Measurements from ENCODE around the gene TMEM132C. TPM values are rescaled to one million over a fixed set of nuclear protein-coding genes. Genes with fewer than 3 reads are reported as not detected.

The TMEM132C gene
- total RNA-seq, 2 experiments from 2014 or later: not detected

DNA sequence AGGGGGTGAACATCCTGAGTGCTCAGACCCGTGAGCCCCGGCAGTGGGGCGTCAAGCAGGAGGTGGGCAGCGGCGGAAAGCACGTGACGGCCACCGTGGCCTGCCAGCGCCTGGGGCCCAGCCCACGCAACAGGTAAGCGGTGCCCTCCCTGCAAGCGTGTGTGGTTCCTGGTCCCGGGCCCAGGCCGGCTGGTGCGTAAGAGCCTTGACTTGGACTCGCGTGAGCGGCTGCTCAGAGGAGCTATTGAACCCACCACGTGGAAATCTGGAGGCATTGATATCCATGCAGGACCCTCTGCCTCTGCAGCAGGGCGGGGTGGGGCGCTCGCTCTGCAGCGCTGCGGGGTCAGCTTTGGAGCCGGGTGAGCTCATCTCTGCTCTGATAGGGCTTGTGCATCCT, 277.0 kb downstream of the TMEM132C start:
- TF ChIP-seq, protein P1, sequence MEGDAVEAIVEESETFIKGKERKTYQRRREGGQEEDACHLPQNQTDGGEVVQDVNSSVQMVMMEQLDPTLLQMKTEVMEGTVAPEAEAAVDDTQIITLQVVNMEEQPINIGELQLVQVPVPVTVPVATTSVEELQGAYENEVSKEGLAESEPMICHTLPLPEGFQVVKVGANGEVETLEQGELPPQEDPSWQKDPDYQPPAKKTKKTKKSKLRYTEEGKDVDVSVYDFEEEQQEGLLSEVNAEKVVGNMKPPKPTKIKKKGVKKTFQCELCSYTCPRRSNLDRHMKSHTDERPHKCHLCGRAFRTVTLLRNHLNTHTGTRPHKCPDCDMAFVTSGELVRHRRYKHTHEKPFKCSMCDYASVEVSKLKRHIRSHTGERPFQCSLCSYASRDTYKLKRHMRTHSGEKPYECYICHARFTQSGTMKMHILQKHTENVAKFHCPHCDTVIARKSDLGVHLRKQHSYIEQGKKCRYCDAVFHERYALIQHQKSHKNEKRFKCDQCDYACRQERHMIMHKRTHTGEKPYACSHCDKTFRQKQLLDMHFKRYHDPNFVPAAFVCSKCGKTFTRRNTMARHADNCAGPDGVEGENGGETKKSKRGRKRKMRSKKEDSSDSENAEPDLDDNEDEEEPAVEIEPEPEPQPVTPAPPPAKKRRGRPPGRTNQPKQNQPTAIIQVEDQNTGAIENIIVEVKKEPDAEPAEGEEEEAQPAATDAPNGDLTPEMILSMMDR (conservative IDR thresholded peaks at IDR 0.05; ENCODE audit: low read length): no peak
- no peak for TF ChIP-seq EZH2phosphoT487 (IDR thresholded peaks at IDR 0.05; ENCODE audit: borderline replicate concordance, low read depth, low read length)
- ChIA-PET POLR2A (no interaction called here), CTCF (ENCODE audit: unreplicated experiment) (no interaction called here)
- Histone ChIP-seq H3K79me2 (ENCODE audit: insufficient read depth, low read depth, low read length) (no peaks in the 10 kb centered on the region), H3K9me3 (ENCODE audit: low read length) (no peaks in the 10 kb centered on the region), H3K4me2 (ENCODE audit: low read length) (no peak overlapping the region), H3K36me3 (ENCODE audit: insufficient read depth, low read length) (no peaks in the 10 kb centered on the region), H3K27ac (ENCODE audit: low read depth, low read length, poor library complexity, severe bottlenecking) (no peak overlapping the region), H3K9me2 (ENCODE audit: insufficient read depth, low read length) (no peaks in the 10 kb centered on the region), H2AFZ (ENCODE audit: low read length) (no peak overlapping the region), H3K4me1 (ENCODE audit: insufficient read depth, low read length, poor library complexity, severe bottlenecking) (peaks cover 11% of the 10 kb centered on the region), H4K20me1 (ENCODE audit: insufficient read depth, low read length) (no peaks in the 10 kb centered on the region), H3K4me3 (ENCODE audit: low read depth, low read length, poor library complexity, severe bottlenecking) (no peak overlapping the region)
- intact Hi-C loops (cut with micrococcal nuclease; ENCODE audit: unreplicated experiment): no loop called here
- no peak for DNase-seq (ENCODE audit: low spot score)
- no TSS peak for BruUV-seq (replicated peaks)

DNA sequence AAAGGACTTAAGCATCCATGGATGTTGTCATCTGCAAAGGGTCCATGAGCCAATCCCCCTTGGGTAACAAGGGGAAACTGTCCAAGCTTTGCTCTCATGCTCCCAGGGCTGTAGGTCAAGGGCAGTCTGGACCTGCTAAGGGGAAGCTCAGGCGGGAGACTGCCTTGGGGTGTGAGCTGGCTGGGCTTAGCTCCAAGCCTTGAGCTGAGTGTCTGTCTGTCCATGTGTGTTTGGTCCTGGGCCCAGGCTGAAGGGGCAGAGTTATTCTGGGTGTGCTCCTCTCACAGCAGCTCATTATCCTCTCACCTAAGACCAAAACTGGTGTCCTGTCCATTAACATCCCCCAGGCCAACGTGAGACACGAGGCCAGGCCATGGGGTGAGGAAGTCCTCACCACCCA, 282.0 kb downstream of the TMEM132C start:
- Histone ChIP-seq H3K79me2 (ENCODE audit: insufficient read depth, low read depth, low read length) (no peaks in the 10 kb centered on the region), H3K9me3 (ENCODE audit: low read length) (no peaks in the 10 kb centered on the region), H3K36me3 (ENCODE audit: insufficient read depth, low read length) (no peaks in the 10 kb centered on the region), H3K4me1 (ENCODE audit: insufficient read depth, low read length, poor library complexity, severe bottlenecking) (peaks cover 38% of the 10 kb centered on the region), H3K27ac (ENCODE audit: low read depth, low read length, poor library complexity, severe bottlenecking) (peak overlapping the region; percentile 38), H2AFZ (ENCODE audit: low read length) (no peak overlapping the region), H3K4me2 (ENCODE audit: low read length) (peak overlapping the region; percentile 74), H3K9me2 (ENCODE audit: insufficient read depth, low read length) (no peaks in the 10 kb centered on the region), H4K20me1 (ENCODE audit: insufficient read depth, low read length) (no peaks in the 10 kb centered on the region), H3K4me3 (ENCODE audit: low read depth, low read length, poor library complexity, severe bottlenecking) (no peak overlapping the region)
- ChIA-PET POLR2A (interaction anchor here (1.5 kb wide), 1 partner anchor 240 kb away, joined by 3 read pairs; no protein-coding TSS in a partner anchor), CTCF (ENCODE audit: unreplicated experiment) (no interaction called here)
- no TSS peak for BruUV-seq (replicated peaks)
- DNase-seq (ENCODE audit: low spot score): no peak
- TF ChIP-seq, protein P1 (conservative IDR thresholded peaks at IDR 0.05; ENCODE audit: low read length): no peak
- no peak for TF ChIP-seq EZH2phosphoT487 (IDR thresholded peaks at IDR 0.05; ENCODE audit: borderline replicate concordance, low read depth, low read length)
- intact Hi-C loops (cut with micrococcal nuclease; ENCODE audit: unreplicated experiment): no loop called here

DNA sequence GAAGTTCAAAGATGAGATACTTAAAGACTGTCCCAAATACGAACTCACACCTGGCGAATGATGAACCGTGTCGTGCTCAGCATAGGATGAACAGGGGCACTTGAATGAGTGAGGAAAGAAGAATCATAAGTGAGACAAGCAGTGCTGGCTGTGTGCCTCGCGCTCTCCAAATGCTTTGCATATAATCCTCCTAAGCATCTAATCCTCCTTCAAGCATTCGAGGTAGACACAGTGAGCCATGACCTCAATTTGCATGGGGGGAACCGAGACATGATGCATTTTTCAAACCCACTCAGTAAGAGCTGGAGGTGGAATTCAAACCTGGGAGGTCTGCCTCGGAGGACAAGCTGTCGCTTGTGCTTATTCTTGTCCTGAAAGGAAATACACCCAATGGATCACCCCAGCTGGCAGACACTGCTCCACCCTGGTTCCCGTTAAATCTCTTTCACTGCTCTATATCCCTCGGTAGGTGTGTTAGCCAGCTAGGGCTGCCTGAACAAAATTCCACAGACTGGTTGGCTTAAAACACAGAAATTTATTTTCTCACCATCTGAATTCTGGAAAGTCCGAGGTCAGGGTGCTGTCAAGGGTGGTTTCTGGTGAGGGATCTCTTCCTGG, 282.7 kb downstream of the TMEM132C start:
- Histone ChIP-seq H4K20me1 (ENCODE audit: insufficient read depth, low read length) (no peaks in the 10 kb centered on the region), H3K36me3 (ENCODE audit: insufficient read depth, low read length) (no peaks in the 10 kb centered on the region), H3K9me2 (ENCODE audit: insufficient read depth, low read length) (no peaks in the 10 kb centered on the region), H3K4me2 (ENCODE audit: low read length) (peak overlapping the region; percentile 74), H3K79me2 (ENCODE audit: insufficient read depth, low read depth, low read length) (no peaks in the 10 kb centered on the region), H3K27ac (ENCODE audit: low read depth, low read length, poor library complexity, severe bottlenecking) (peak overlapping the region; percentile 38), H3K9me3 (ENCODE audit: low read length) (no peaks in the 10 kb centered on the region), H2AFZ (ENCODE audit: low read length) (peak overlapping the region; percentile 20; the same call in 1 of the 2 replicates), H3K4me3 (ENCODE audit: low read depth, low read length, poor library complexity, severe bottlenecking) (peak overlapping the region; percentile 3), H3K4me1 (ENCODE audit: insufficient read depth, low read length, poor library complexity, severe bottlenecking) (peaks cover 38% of the 10 kb centered on the region)
- peak; percentile 71 for DNase-seq (ENCODE audit: low spot score)
- POLR2A ChIA-PET: interaction anchor here (1.5 kb wide), 1 partner anchor 239 kb away, joined by 3 read pairs; no protein-coding TSS in a partner anchor
- TF ChIP-seq, protein P1 (conservative IDR thresholded peaks at IDR 0.05; ENCODE audit: low read length): no peak
- no peak for TF ChIP-seq EZH2phosphoT487 (IDR thresholded peaks at IDR 0.05; ENCODE audit: borderline replicate concordance, low read depth, low read length)
- BruUV-seq (replicated peaks): no TSS peak
- intact Hi-C loops (cut with micrococcal nuclease; ENCODE audit: unreplicated experiment): no loop called here
- CTCF ChIA-PET (ENCODE audit: unreplicated experiment): no interaction called here

Measured in OCI-LY7 (cell line).